ENCODE results near the gene GALNT2.

The GALNT2 gene

DNA sequence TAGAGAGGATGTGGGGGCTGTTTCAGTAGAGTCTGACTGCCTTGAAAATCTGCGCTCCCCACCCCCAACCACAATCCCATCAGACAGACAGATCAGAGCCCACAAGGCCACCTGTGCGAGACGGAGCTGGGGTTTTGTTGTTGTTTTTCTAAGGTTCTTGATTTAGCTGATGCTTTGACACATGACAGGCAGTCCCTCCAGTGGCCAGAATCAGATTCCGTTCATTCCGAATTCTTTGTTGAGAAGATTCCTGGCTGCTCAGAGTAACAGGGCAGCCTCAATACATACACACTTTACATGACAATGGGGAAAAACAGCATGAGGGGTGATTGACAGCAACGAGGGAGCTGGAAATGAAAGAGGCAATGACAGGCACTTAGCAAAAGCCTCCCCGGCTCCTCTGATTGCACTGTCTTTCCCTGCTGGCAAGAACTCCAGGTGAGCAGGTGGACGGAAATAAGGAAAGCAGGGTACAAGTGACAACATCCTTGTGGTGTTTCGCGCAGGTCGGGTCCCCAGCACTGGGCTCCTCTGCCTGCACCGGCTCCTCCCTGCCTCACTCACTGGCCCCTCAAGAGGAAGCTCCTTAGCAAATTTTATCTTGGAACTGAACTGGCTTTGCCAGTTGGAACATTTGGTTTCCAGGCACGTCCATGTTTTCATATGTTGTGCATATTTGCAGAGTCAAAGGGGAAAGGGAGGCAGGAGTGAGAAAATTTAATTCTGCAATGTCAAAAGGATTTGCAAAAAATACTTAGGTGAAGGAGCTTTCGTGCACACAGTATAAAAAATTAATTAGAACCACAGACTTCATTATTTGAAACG is 210.4 kb downstream of the GALNT2 start:
- no peaks in the 10 kb centered on the region for H3K4me1 ChIP-seq (ENCODE audit: insufficient read depth, low read length)
- no peak overlapping the region for H2AFZ ChIP-seq (ENCODE audit: low read depth, low read length)
- H3K27ac ChIP-seq (ENCODE audit: low read length), result no peak overlapping the region
- DNase-seq, result peak; percentile 65
- no peaks in the 10 kb centered on the region for H3K27me3 ChIP-seq (ENCODE audit: insufficient read depth, low read length, poor library complexity)
- H3K9me3 ChIP-seq (ENCODE audit: insufficient read depth, low read length, severe bottlenecking), result no peaks in the 10 kb centered on the region
- H3K79me2 ChIP-seq (ENCODE audit: insufficient read depth, low read length), result peaks cover 7% of the 10 kb centered on the region; the same call in 1 of the 2 replicates
- peaks cover 97% of the 10 kb centered on the region for H3K36me3 ChIP-seq (ENCODE audit: insufficient read depth, low read length)
- ATAC-seq (ENCODE audit: insufficient read depth, low read depth), result peak; percentile 68
- no peak overlapping the region for H3K4me2 ChIP-seq (ENCODE audit: insufficient read depth, low read length)
- H3K4me3 ChIP-seq (ENCODE audit: low read depth in 1 of 2, low read length in 2 of 2), result no peak overlapping the region
- no peak for TF ChIP-seq EZH2 (IDR thresholded peaks at IDR 0.05; ENCODE audit: borderline replicate concordance, low read depth, low read length, severe bottlenecking)
- TF ChIP-seq, protein P1, sequence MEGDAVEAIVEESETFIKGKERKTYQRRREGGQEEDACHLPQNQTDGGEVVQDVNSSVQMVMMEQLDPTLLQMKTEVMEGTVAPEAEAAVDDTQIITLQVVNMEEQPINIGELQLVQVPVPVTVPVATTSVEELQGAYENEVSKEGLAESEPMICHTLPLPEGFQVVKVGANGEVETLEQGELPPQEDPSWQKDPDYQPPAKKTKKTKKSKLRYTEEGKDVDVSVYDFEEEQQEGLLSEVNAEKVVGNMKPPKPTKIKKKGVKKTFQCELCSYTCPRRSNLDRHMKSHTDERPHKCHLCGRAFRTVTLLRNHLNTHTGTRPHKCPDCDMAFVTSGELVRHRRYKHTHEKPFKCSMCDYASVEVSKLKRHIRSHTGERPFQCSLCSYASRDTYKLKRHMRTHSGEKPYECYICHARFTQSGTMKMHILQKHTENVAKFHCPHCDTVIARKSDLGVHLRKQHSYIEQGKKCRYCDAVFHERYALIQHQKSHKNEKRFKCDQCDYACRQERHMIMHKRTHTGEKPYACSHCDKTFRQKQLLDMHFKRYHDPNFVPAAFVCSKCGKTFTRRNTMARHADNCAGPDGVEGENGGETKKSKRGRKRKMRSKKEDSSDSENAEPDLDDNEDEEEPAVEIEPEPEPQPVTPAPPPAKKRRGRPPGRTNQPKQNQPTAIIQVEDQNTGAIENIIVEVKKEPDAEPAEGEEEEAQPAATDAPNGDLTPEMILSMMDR (IDR thresholded peaks at IDR 0.05; ENCODE audit: borderline replicate concordance, extremely low read depth, low read length, poor library complexity, severe bottlenecking), result no peak
- peaks cover 57% of the 10 kb centered on the region for H4K20me1 ChIP-seq (ENCODE audit: insufficient read depth, low read length)
- H3K9ac ChIP-seq (ENCODE audit: low read depth, low read length), result no peak overlapping the region

DNA sequence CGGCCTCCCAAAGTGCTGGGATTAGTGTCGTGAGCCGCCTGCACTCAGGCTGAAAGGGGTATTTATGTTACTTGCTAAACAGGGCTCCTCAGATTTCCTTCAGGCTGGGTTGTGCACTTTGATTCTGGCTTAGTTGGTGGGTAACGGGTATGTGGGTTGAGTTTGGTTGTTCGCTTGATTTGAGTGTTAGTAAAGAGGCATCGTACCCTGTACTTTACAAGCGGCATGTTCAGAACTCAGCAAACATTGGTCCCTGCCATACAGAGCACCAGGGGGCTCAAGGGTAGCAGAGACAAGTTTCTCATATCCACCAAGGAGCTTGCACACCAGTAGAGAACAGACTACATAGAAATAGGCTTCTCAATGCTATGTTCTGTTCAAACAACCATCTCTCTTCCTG is 211.3 kb downstream of the GALNT2 start:
- Histone ChIP-seq H4K20me1 (ENCODE audit: insufficient read depth, low read length) (peaks cover 50% of the 10 kb centered on the region), H3K9me3 (ENCODE audit: insufficient read depth, low read length, severe bottlenecking) (no peaks in the 10 kb centered on the region), H3K4me1 (ENCODE audit: insufficient read depth, low read length) (no peaks in the 10 kb centered on the region), H3K27me3 (ENCODE audit: insufficient read depth, low read length, poor library complexity) (no peaks in the 10 kb centered on the region), H3K36me3 (ENCODE audit: insufficient read depth, low read length) (peaks cover 93% of the 10 kb centered on the region), H3K4me3 (ENCODE audit: low read depth in 1 of 2, low read length in 2 of 2) (no peak overlapping the region), H3K4me2 (ENCODE audit: insufficient read depth, low read length) (no peak overlapping the region), H3K79me2 (ENCODE audit: insufficient read depth, low read length) (peaks cover 7% of the 10 kb centered on the region; the same call in 1 of the 2 replicates), H3K27ac (ENCODE audit: low read length) (0 out of 2 replicates have a peak overlapping the region, but pooled peaks have one; percentile 14), H3K9ac (ENCODE audit: low read depth, low read length) (no peak overlapping the region), H2AFZ (ENCODE audit: low read depth, low read length) (no peak overlapping the region)
- DNase-seq (no peak), ATAC-seq (ENCODE audit: insufficient read depth, low read depth) (no peak)
- TF ChIP-seq, protein P1 (IDR thresholded peaks at IDR 0.05; ENCODE audit: borderline replicate concordance, extremely low read depth, low read length, poor library complexity, severe bottlenecking), result no peak
- no peak for TF ChIP-seq EZH2 (IDR thresholded peaks at IDR 0.05; ENCODE audit: borderline replicate concordance, low read depth, low read length, severe bottlenecking)

DNA sequence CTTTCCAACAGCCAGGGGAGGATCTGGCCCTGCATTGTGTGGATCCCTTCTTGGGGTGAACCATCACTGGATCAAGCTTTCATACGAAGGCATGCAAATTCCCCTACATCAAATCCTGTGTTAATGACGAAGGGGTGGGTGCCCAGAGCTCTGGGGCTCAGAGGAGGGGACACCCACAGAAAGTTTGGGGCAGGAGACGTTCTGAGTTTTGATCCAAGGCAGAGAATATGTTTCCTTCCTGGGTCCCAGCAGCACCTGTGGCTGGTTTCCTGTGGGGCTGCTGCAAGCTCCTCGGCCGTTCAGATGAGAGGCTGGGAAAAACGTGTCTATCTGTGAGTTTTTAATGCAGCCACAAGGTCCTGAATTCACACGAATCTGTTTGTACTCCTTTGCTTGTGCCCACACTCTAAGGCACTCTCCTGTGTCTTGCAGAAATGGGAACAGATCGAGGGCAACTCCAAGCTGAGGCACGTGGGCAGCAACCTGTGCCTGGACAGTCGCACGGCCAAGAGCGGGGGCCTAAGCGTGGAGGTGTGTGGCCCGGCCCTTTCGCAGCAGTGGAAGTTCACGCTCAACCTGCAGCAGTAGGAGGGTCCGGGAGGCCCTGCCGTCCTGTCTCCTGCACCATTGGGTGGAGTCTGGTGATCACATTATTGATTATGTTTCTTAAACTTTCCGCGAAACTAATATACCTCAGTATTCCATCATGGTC is 212.0 kb downstream of the GALNT2 start:
- no peak overlapping the region for H2AFZ ChIP-seq (ENCODE audit: low read depth, low read length)
- H4K20me1 ChIP-seq (ENCODE audit: insufficient read depth, low read length), result peaks cover 52% of the 10 kb centered on the region
- 0 out of 2 replicates have a peak overlapping the region, but pooled peaks have one; percentile 14 for H3K27ac ChIP-seq (ENCODE audit: low read length)
- no peaks in the 10 kb centered on the region for H3K27me3 ChIP-seq (ENCODE audit: insufficient read depth, low read length, poor library complexity)
- H3K4me3 ChIP-seq (ENCODE audit: low read depth in 1 of 2, low read length in 2 of 2), result no peak overlapping the region
- H3K36me3 ChIP-seq (ENCODE audit: insufficient read depth, low read length), result peaks cover 92% of the 10 kb centered on the region
- no peak for DNase-seq
- H3K9me3 ChIP-seq (ENCODE audit: insufficient read depth, low read length, severe bottlenecking), result no peaks in the 10 kb centered on the region
- H3K4me1 ChIP-seq (ENCODE audit: insufficient read depth, low read length), result no peaks in the 10 kb centered on the region
- H3K9ac ChIP-seq (ENCODE audit: low read depth, low read length), result no peak overlapping the region
- ATAC-seq (ENCODE audit: insufficient read depth, low read depth), result no peak
- H3K79me2 ChIP-seq (ENCODE audit: insufficient read depth, low read length), result peaks cover 7% of the 10 kb centered on the region; the same call in 1 of the 2 replicates
- no peak for TF ChIP-seq EZH2 (IDR thresholded peaks at IDR 0.05; ENCODE audit: borderline replicate concordance, low read depth, low read length, severe bottlenecking)
- TF ChIP-seq, protein P1 (IDR thresholded peaks at IDR 0.05; ENCODE audit: borderline replicate concordance, extremely low read depth, low read length, poor library complexity, severe bottlenecking), result no peak
- no peak overlapping the region for H3K4me2 ChIP-seq (ENCODE audit: insufficient read depth, low read length)

Data from DND-41 (cell line).